Aorta (tissue), 5 donors: ENCODE measurements around the gene PRPF6. TPM values are rescaled to one million over a fixed set of nuclear protein-coding genes. Genes with fewer than 3 reads are reported as not detected.

Experiments
- ATAC-seq: fragments of 200-7000 bp; cut with Tn5 transposase; one replicate; pipeline ENCODE4 v1.9.1; 2022; ENCODE audit warnings: moderate library complexity; ENCODE audit not compliant: low FRiP score
- DNase-seq, 2 donors: peaks; one replicate each; pipeline ENCODE4 v3.0.0-alpha.2; 2020
- H3K27ac ChIP-seq, 2 donors: one replicate each; pipeline ENCODE4 v1.5.1; 2013; ENCODE audit warnings: low read length in 2 of 2, mild to moderate bottlenecking in 2 of 2, moderate library complexity in 2 of 2, control low read depth in 1 of 2, inconsistent platforms in 1 of 2, low read depth in 1 of 2
- H3K27me3 ChIP-seq, 2 donors: one replicate each; pipeline ENCODE4 v1.6.1; 2013; ENCODE audit warnings: control low read depth in 1 of 2, low read length in 1 of 2, mild to moderate bottlenecking in 1 of 2, moderate library complexity in 1 of 2; ENCODE audit not compliant: insufficient read depth in 2 of 2, control insufficient read depth in 1 of 2
- H3K36me3 ChIP-seq, 2 donors: one replicate each; pipeline ENCODE4 v1.6.1; 2013; ENCODE audit warnings: control low read depth in 1 of 2, low read length in 1 of 2, mild to moderate bottlenecking in 1 of 2; ENCODE audit not compliant: insufficient read depth in 2 of 2, control insufficient read depth in 1 of 2
- H3K4me1 ChIP-seq, 2 donors: one replicate each; pipeline ENCODE4 v1.6.1; 2013; ENCODE audit warnings: low read length in 2 of 2, control low read depth in 1 of 2, mild to moderate bottlenecking in 1 of 2, moderate library complexity in 1 of 2; ENCODE audit not compliant: insufficient read depth in 2 of 2, control insufficient read depth in 1 of 2
- H3K4me3 ChIP-seq, 2 donors: one replicate each; pipeline ENCODE4 v1.5.1; 2013; ENCODE audit warnings: low read length in 2 of 2, control low read depth in 1 of 2, mild to moderate bottlenecking in 1 of 2
- H3K9me3 ChIP-seq: one replicate; pipeline ENCODE4 v1.6.1; 2013; ENCODE audit warnings: mild to moderate bottlenecking, low read length; ENCODE audit not compliant: control insufficient read depth
- WGBS, 2 donors: extraction: QIAGEN DNeasy Blood & Tissue Kit; methylation state at CpG; one replicate each; pipeline ENCODE4 v1.1.7; 2013; 5-methylcytosine and 5-hydroxymethylcytosine counted together
- intact Hi-C, 2 donors: fragments of 100-400 bp; cut with DNase I; formaldehyde crosslinking; loops; one replicate each; pipeline versions ENCODE4 v1.14.2 to v1.15.0; 2022
- polyA plus RNA-seq, 2 donors: library from polyadenylated mRNA; stranded (reverse); fragments of 200-250 nt; gene quantifications; one replicate each; pipeline ENCODE4 v1.2.3, GENCODE V29; 2013
- total RNA-seq, 2 donors: library from RNA; stranded (reverse); fragmentation: NEBNext Ultra II Directional; extraction: Animal tissue kit (Norgen Biotek cat#: 25700); gene quantifications; one replicate each; pipeline ENCODE4 v1.2.1, GENCODE V29; 2021
- donor health status: healthy with polysubstance abuse.
- donor health status: Bipolar disorder and iron deficiency.
- donor health status: DM: no; HTN: no; CAD: no.
- donor health status: DM: no; HTN: no; CAD: no.
- donor health status: DM: yes; HTN: yes; CAD: no.

PRPF6 gene
- total and polyA plus RNA-seq, 4 donors, result 20.9 to 59.1 (median 51.8) TPM

- Histone ChIP-seq H3K36me3 (no peaks in the 10 kb centered on the region), H3K9me3 (no peaks in the 10 kb centered on the region), H3K4me1 (no peaks in the 10 kb centered on the region), H3K27me3 (no peaks in the 10 kb centered on the region), H3K4me3 (no peak overlapping the region), H3K27ac (no peak overlapping the region)
- intact Hi-C loops, result loop anchor here (1.0 to 2.0 kb wide), 2 partner anchors 81 kb away; no protein-coding TSS in a partner anchor
- DNase-seq (no peak), ATAC-seq (no peak)
- WGBS, 2 donors, result 14 to 20% methylated on average over 17 of the region's 17 CpGs
Measured at GRCh38 chr20:64039293-64040160, 58.6 kb downstream of the PRPF6 start.

GRCh38 chr20:64040231-64041039 is 59.5 kb downstream of the PRPF6 start:
- 66 to 67% methylated on average over 12 of the region's 12 CpGs for WGBS, 2 donors
- no peaks in the 10 kb centered on the region for H3K27me3 ChIP-seq
- DNase-seq, result no peak
- no peaks in the 10 kb centered on the region for H3K9me3 ChIP-seq
- intact Hi-C loops, result no loop called here
- H3K36me3 ChIP-seq, result no peaks in the 10 kb centered on the region
- H3K4me3 ChIP-seq, result no peak overlapping the region
- no peak for ATAC-seq
- no peaks in the 10 kb centered on the region for H3K4me1 ChIP-seq
- no peak overlapping the region for H3K27ac ChIP-seq

- no peak for ATAC-seq
- Histone ChIP-seq H3K36me3 (no peaks in the 10 kb centered on the region), H3K27me3 (no peaks in the 10 kb centered on the region), H3K9me3 (no peaks in the 10 kb centered on the region), H3K4me3 (no peak overlapping the region), H3K4me1 (no peaks in the 10 kb centered on the region), H3K27ac (no peak overlapping the region)
- WGBS, 2 donors, result 45 to 49% methylated on average over 15 of the region's 15 CpGs
- intact Hi-C loops, result no loop called here
- no peak for DNase-seq
Measured at GRCh38 chr20:64041040-64041780, 60.3 kb downstream of the PRPF6 start.

- WGBS, 2 donors, result 5 to 9% methylated on average over 11 of the region's 11 CpGs
- Histone ChIP-seq H3K4me1 (no peaks in the 10 kb centered on the region), H3K9me3 (no peaks in the 10 kb centered on the region), H3K4me3 (no peak overlapping the region), H3K27ac (no peak overlapping the region), H3K27me3 (no peaks in the 10 kb centered on the region), H3K36me3 (no peaks in the 10 kb centered on the region)
- ATAC-seq (no peak), DNase-seq (no peak)
- intact Hi-C loops, result no loop called here
Measured at GRCh38 chr20:64041781-64042053, 60.8 kb downstream of the PRPF6 start.

DNA sequence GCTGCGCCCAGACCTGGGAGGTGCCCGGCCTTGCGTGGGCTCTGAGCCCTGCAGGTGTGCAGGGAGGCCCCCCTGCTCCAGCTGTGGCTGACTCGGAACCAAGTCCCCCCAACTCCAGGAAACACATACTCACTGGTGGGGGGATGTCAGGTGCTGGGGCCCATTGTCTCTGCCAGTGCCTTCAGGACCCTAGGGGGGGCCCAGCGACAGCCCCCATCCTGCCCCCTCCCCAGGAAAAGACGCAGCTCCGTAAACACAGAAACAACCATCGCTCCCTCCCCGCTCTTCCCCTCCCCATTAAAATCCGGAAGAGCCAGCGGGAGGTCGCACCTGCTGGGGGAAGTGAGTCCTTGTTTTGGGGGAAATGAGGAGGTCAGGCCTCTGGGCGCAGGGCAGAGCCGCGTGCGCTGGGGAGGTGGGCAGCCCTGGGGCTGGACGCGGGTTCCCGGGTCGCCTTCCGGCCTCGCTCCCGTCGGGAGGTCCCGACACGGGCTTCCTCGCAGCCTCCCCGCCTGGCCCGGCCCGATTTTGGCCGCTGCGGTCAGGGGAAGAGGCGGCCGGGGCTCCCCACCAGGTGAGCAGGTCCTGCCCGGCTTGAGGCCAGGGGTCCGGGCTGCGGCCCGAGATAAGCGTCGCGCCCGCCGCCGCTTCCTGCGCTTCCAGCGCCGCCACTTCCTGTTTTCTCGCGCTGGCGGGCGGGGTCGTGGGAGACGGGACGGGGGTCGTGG is 61.3 kb downstream of the PRPF6 start:
- no peaks in the 10 kb centered on the region for H3K9me3 ChIP-seq
- DNase-seq, result no peak
- no peak overlapping the region for H3K4me3 ChIP-seq
- intact Hi-C loops, result no loop called here
- no peaks in the 10 kb centered on the region for H3K27me3 ChIP-seq
- ATAC-seq, result no peak
- WGBS, 2 donors, result 2% methylated on average over 47 to 55 of the region's 55 CpGs
- no peaks in the 10 kb centered on the region for H3K36me3 ChIP-seq
- H3K4me1 ChIP-seq, result no peaks in the 10 kb centered on the region
- H3K27ac ChIP-seq, result no peak overlapping the region

- intact Hi-C loops, result no loop called here
- Histone ChIP-seq H3K27ac (no peak overlapping the region), H3K9me3 (no peaks in the 10 kb centered on the region), H3K4me3 (no peak overlapping the region), H3K36me3 (no peaks in the 10 kb centered on the region), H3K4me1 (no peaks in the 10 kb centered on the region), H3K27me3 (no peaks in the 10 kb centered on the region)
- DNase-seq, result no peak
- 92% methylated on average over 9 of the region's 9 CpGs for WGBS, 2 donors
- ATAC-seq, result no peak
Measured at GRCh38 chr20:64043768-64044167, 62.8 kb downstream of the PRPF6 start.

GRCh38 chr20:64044484-64045247 is 63.7 kb downstream of the PRPF6 start:
- Histone ChIP-seq H3K27me3 (no peaks in the 10 kb centered on the region), H3K27ac (no peak overlapping the region), H3K36me3 (no peaks in the 10 kb centered on the region), H3K4me3 (no peak overlapping the region), H3K4me1 (no peaks in the 10 kb centered on the region), H3K9me3 (no peaks in the 10 kb centered on the region)
- intact Hi-C loops, result no loop called here
- 58 to 59% methylated on average over 14 of the region's 14 CpGs for WGBS, 2 donors
- ATAC-seq (no peak), DNase-seq (no peak)
